HAP-1 (cell line): ENCODE measurements around the gene TAF11L5.
"Not testable (repeated sequence)": the region's sequence is repeated elsewhere in the genome, so short reads cannot be mapped to it uniquely, and the experiment has no call there.

Experiments used
- DNase-seq, 2 experiments: peaks; one replicate each; pipeline ENCODE4 v3.0.0-alpha.2; 2016 to 2020; ENCODE audit warnings: low spot score in 2 of 2
- H3K27me3 ChIP-seq: fragments of 250-450 bp; sonication (Bioruptor Pico); 2 replicates; pipeline ENCODE4 v1.5.1; 2020; ENCODE audit warnings: low read depth, mild to moderate bottlenecking, moderate library complexity
- H3K36me3 ChIP-seq: fragments of 250-450 bp; sonication (Bioruptor Pico); replicated peaks from 2 replicates; pipeline ENCODE4 v1.5.1; 2020; ENCODE audit warnings: mild to moderate bottlenecking
- H3K4me1 ChIP-seq: fragments of 250-450 bp; sonication (Bioruptor Pico); 2 replicates; pipeline ENCODE4 v1.5.1; 2020; ENCODE audit warnings: mild to moderate bottlenecking
- H3K4me3 ChIP-seq: fragments of 250-450 bp; sonication (Bioruptor Pico); 2 replicates; pipeline ENCODE4 v1.5.1; 2020; ENCODE audit warnings: mild to moderate bottlenecking, moderate library complexity
- H3K9me3 ChIP-seq: fragments of 250-450 bp; sonication (Bioruptor Pico); 2 replicates; pipeline ENCODE4 v1.5.1; 2020; ENCODE audit warnings: mild to moderate bottlenecking, moderate library complexity
- in situ Hi-C: fragments of 300-500 bp; cut with MboI; formaldehyde crosslinking; loops from 3 replicates; pipeline ENCODE4 v1.14.3; 2020; ENCODE audit warnings: low sequenced_read_pairs, inconsistent platforms, mixed read lengths

TAF11L5 gene

DNA sequence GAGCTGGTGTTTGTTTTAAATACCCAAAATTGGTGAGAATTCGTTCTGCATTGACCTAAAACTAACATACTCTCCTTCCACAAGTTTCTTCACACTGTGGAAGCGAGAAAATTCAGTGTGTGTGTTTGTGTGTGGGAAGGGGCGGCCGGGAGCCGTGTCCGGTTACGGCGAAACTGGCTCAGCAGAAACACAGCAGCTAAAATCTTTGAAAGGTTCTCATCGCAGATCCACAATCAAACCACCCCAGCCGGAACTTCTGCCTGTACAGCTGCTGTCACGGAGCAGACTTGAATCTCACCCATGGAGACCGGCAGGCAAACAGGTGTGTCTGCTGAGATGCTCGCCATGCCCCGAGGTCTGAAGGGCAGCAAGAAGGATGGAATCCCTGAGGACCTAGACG, at the start of gene TAF11L5:
Gene TAF11L5, plus strand, starts transcription at position 301 of the 400 bp plus-strand sequence.
- H3K4me3 ChIP-seq, H3K4me1 ChIP-seq, in situ Hi-C loops, DNase-seq, H3K27me3 ChIP-seq, H3K36me3 ChIP-seq, H3K9me3 ChIP-seq: not testable (repeated sequence)

- no peak for DNase-seq
- H3K4me3 ChIP-seq: no peak overlapping the region
- H3K9me3 ChIP-seq: no peaks in the 10 kb centered on the region
These were observed 48.0 kb upstream of the TAF11L5 start for GRCh38 chr5:17477043-17477442.

GRCh38 chr5:17477573-17478265, 47.3 kb upstream of the TAF11L5 start:
- in situ Hi-C loops: no loop called here
- no peak for DNase-seq
- H3K4me1 ChIP-seq: no peaks in the 10 kb centered on the region
- H3K9me3 ChIP-seq: no peaks in the 10 kb centered on the region
- no peak overlapping the region for H3K4me3 ChIP-seq
- no peaks in the 10 kb centered on the region for H3K36me3 ChIP-seq
- H3K27me3 ChIP-seq: no peaks in the 10 kb centered on the region; the same call in 1 of the 2 replicates

More at GRCh38 chr5:17477043-17477442, 48.0 kb upstream of the TAF11L5 start:
- H3K27me3 ChIP-seq: no peaks in the 10 kb centered on the region; the same call in 1 of the 2 replicates
- in situ Hi-C loops: no loop called here
- H3K4me1 ChIP-seq: no peaks in the 10 kb centered on the region
- H3K36me3 ChIP-seq: no peaks in the 10 kb centered on the region

DNA sequence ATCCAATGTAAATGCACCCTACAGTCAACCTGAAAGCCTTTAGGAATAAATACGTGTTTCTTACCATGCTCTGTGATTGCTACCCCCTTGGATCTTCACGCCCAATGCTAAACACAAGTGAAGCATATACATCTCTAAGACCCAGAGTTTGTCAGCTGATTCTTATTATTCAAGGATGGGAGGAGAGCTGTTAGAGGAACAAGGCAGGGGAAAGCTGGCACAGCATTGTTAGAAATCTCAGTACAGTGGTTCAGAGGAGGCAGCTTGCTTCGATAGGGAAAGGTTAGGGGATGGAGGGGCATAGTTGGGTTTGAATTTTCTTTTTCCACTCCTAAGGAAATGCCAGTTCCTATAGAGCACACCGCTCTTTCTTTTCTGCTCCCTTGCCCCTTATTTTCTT, 43.7 kb upstream of the TAF11L5 start:
- Histone ChIP-seq H3K36me3 (no peaks in the 10 kb centered on the region), H3K27me3 (no peaks in the 10 kb centered on the region; the same call in none of the 2 replicates), H3K9me3 (no peaks in the 10 kb centered on the region), H3K4me3 (no peak overlapping the region), H3K4me1 (no peaks in the 10 kb centered on the region)
- no peak for DNase-seq
- in situ Hi-C loops: no loop called here

GRCh38 chr5:17482790-17483189, 42.2 kb upstream of the TAF11L5 start:
- Histone ChIP-seq H3K36me3 (no peaks in the 10 kb centered on the region), H3K4me1 (no peaks in the 10 kb centered on the region), H3K9me3 (no peaks in the 10 kb centered on the region), H3K4me3 (no peak overlapping the region), H3K27me3 (no peaks in the 10 kb centered on the region; the same call in none of the 2 replicates)
- in situ Hi-C loops: no loop called here
- DNase-seq: no peak

- DNase-seq, H3K4me3 ChIP-seq, in situ Hi-C loops, H3K9me3 ChIP-seq, H3K27me3 ChIP-seq, H3K36me3 ChIP-seq, H3K4me1 ChIP-seq: not testable (repeated sequence)
These were observed 38.4 kb upstream of the TAF11L5 start for GRCh38 chr5:17486464-17487173.

DNA sequence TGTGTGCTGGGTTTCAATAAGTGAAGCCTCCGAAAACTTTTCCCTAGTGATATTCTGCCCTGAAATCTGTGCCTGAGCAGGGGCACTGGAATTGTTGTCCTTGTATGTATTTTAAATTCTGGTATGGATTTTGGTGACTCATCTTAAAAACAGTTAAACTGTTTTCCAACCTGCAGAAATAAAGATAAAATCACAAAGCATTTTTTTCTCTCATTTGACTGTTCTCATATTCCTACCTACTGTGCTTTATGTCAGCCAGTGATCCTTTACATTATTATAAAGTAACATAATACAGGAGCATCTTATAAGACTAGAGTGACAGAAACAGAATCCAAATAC, 37.9 kb upstream of the TAF11L5 start:
- Histone ChIP-seq H3K4me1 (no peaks in the 10 kb centered on the region), H3K9me3 (no peaks in the 10 kb centered on the region), H3K4me3 (no peak overlapping the region), H3K27me3 (no peaks in the 10 kb centered on the region; the same call in 1 of the 2 replicates), H3K36me3 (no peaks in the 10 kb centered on the region)
- no peak for DNase-seq
- in situ Hi-C loops: no loop called here

DNA sequence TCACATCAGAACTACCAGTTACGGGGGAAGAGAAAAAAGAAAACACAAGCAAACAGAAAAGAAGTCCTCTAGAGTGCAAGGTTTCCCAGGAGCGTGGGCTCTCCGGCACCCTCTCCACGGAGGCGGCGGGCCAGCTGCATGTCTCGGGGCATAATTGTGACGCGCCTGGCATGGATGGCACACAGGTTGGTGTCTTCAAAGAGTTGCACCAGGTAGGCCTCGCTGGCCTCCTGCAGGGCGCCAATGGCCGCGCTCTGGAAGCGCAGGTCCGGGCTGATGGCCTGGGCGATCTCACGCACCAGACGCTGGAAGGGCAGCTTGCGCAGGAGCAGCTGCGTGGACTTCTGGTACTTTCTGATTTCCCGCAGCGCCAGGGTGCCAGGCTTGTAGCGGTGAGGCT, 33.8 kb upstream of the TAF11L5 start:
- H3K36me3 ChIP-seq, DNase-seq, H3K27me3 ChIP-seq, in situ Hi-C loops, H3K9me3 ChIP-seq, H3K4me3 ChIP-seq, H3K4me1 ChIP-seq: not testable (repeated sequence)

DNA sequence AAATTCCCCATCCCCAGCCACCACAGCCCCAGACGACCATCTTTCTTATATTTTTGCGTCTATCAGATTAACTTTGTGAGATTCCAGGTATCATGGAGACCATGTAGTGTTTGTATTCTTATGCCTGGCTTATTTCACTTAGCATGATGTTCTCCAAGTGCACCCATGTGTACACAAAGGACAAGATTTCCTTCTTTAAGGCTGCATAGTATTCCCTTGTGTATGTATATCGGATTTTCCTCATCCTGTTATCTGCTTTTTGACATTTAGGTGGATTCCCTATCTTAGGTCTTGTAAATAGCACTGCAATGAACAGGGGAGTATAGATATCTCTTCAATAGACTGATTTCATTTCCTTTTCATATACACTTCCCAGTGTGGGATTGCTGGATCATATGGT, 32.3 kb upstream of the TAF11L5 start:
- no peak overlapping the region for H3K4me3 ChIP-seq
- in situ Hi-C loops: no loop called here

DNA sequence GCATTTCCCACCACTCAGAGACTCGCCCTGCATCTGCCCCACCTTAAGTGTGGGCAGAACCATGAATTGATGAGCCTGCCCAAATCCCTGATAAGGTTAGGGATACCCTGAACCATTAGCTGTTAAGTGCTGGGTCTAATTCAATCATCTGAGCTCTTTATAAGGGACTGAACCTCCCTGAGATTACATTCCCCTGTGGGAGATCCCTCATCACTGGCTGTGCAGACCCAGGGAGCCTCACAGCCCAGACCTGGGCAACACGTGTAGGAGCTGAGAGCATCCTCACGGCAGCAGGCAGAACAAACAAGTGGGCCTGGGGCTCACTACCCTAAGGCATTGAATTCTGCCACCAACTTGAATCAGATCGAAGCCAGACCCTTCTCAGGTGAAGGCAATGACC, 27.6 kb upstream of the TAF11L5 start:
- in situ Hi-C loops: no loop called here
- Histone ChIP-seq H3K27me3 (no peaks in the 10 kb centered on the region), H3K4me1 (no peaks in the 10 kb centered on the region), H3K4me3 (no peak overlapping the region), H3K9me3 (no peaks in the 10 kb centered on the region), H3K36me3 (no peaks in the 10 kb centered on the region)
- no peak for DNase-seq

More for the DNA sequence above, 32.3 kb upstream of the TAF11L5 start:
- H3K27me3 ChIP-seq: no peaks in the 10 kb centered on the region
- no peaks in the 10 kb centered on the region for H3K4me1 ChIP-seq
- H3K9me3 ChIP-seq: no peaks in the 10 kb centered on the region
- no peak for DNase-seq
- H3K36me3 ChIP-seq: no peaks in the 10 kb centered on the region

DNA sequence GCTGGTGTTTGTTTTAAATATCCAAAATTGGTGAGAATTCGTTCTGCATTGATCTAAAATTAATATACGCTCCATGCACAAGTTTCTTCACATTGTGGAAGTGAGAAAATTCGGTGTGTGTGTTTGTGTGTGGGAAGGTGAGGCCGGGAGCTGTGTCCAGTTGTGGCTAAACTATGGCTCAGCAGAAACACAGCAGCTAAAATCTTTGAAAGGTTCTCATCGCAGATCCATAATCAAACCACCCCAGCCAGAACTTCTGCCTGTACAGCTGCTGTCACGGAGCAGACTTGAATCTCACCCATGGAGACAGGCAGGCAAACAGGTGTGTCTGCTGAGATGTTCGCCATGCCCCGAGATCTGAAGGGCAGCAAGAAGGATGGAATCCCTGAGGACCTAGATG, 27.1 kb upstream of the TAF11L5 start, which contains the start of gene TAF11L2:
Gene TAF11L2, plus strand, starts transcription at position 301 of the 400 bp plus-strand sequence.
- H3K4me3 ChIP-seq, in situ Hi-C loops, H3K36me3 ChIP-seq, H3K4me1 ChIP-seq, H3K27me3 ChIP-seq, H3K9me3 ChIP-seq, DNase-seq: not testable (repeated sequence)

GRCh38 chr5:17511775-17512325, 13.2 kb upstream of the TAF11L5 start:
- Histone ChIP-seq H3K4me1 (no peaks in the 10 kb centered on the region), H3K36me3 (no peaks in the 10 kb centered on the region), H3K4me3 (no peak overlapping the region), H3K27me3 (no peaks in the 10 kb centered on the region), H3K9me3 (no peaks in the 10 kb centered on the region)
- in situ Hi-C loops: no loop called here
- DNase-seq: no peak

DNA sequence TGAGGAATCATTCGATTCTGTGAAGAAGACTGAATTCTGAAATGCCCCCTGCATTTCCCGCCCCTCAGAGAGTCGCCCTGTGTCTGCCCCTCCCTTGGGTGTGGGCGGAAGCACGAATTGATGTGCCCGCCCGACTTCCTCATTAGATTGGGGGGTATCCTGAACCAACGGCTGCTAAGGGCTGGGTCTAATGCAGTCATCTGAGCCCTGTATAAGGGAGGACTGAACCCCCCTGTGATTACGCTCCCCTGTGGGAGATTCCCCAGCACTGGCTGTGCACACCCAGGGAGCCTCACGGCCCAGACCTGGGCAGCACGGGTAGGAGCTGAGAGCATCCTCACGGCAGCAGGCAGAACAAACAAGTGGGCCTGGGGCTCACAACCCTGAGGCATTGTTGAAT, 7.5 kb upstream of the TAF11L5 start:
- H3K4me3 ChIP-seq, H3K36me3 ChIP-seq, in situ Hi-C loops, H3K27me3 ChIP-seq, DNase-seq, H3K9me3 ChIP-seq, H3K4me1 ChIP-seq: not testable (repeated sequence)

DNA sequence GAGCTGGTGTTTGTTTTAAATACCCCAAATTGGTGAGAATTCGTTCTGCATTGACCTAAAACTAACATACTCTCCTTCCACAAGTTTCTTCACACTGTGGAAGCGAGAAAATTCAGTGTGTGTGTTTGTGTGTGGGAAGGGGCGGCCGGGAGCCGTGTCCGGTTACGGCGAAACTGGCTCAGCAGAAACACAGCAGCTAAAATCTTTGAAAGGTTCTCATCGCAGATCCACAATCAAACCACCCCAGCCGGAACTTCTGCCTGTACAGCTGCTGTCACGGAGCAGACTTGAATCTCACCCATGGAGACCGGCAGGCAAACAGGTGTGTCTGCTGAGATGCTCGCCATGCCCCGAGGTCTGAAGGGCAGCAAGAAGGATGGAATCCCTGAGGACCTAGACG, 7.0 kb upstream of the TAF11L5 start, which contains the start of gene TAF11L3:
Gene TAF11L3, plus strand, starts transcription at position 301 of the 400 bp plus-strand sequence.
- H3K4me3 ChIP-seq, in situ Hi-C loops, H3K27me3 ChIP-seq, DNase-seq, H3K4me1 ChIP-seq, H3K9me3 ChIP-seq, H3K36me3 ChIP-seq: not testable (repeated sequence)
